Measurements from ENCODE around the gene NEU2.
"Not testable (repeated sequence)": the region's sequence is repeated elsewhere in the genome, so short reads cannot be mapped to it uniquely, and the experiment has no call there.

NEU2 gene

GRCh38 chr2:233010569-233011267 lies 21.8 kb upstream of the NEU2 start:
- no peak for DNase-seq (ENCODE audit: low read depth)

- no peak for DNase-seq (ENCODE audit: low read depth)
Measured at GRCh38 chr2:233011268-233011650, 21.2 kb upstream of the NEU2 start.

- no peak for DNase-seq (ENCODE audit: low read depth)
Measured at GRCh38 chr2:233011702-233012131, 20.8 kb upstream of the NEU2 start.

GRCh38 chr2:233012301-233012971 lies 20.0 kb upstream of the NEU2 start:
- no peak for DNase-seq (ENCODE audit: low read depth)

- DNase-seq (ENCODE audit: low read depth), result no peak
Measured at GRCh38 chr2:233013027-233013461, 19.4 kb upstream of the NEU2 start, which contains the start of gene NGEF. Gene NGEF (minus strand): TSS chr2:233013256. CDS start chr2:232974890, 38,366 bp downstream.

- no peak for DNase-seq (ENCODE audit: low read depth)
Measured at GRCh38 chr2:233013650-233014049, 18.8 kb upstream of the NEU2 start.

- no peak for DNase-seq (ENCODE audit: low read depth)
Measured at GRCh38 chr2:233015019-233015645, 17.3 kb upstream of the NEU2 start.

- DNase-seq (ENCODE audit: low read depth), result no peak
Measured at GRCh38 chr2:233017947-233018346, 14.5 kb upstream of the NEU2 start.

GRCh38 chr2:233019610-233020009 lies 12.9 kb upstream of the NEU2 start:
- DNase-seq (ENCODE audit: low read depth), result not testable (repeated sequence)

- DNase-seq (ENCODE audit: low read depth), result no peak
Measured at GRCh38 chr2:233020454-233020853, 12.0 kb upstream of the NEU2 start.

- no peak for DNase-seq (ENCODE audit: low read depth)
Measured at GRCh38 chr2:233021771-233022170, 10.7 kb upstream of the NEU2 start.

- no peak for DNase-seq (ENCODE audit: low read depth)
Measured at GRCh38 chr2:233022561-233022960, 9.9 kb upstream of the NEU2 start.

- DNase-seq (ENCODE audit: low read depth), result no peak
Measured at GRCh38 chr2:233023007-233023760, 9.3 kb upstream of the NEU2 start.

GRCh38 chr2:233023761-233024410 lies 8.6 kb upstream of the NEU2 start:
- no peak for DNase-seq (ENCODE audit: low read depth)

- no peak for DNase-seq (ENCODE audit: low read depth)
Measured at GRCh38 chr2:233025706-233026105, 6.8 kb upstream of the NEU2 start.

- no peak for DNase-seq (ENCODE audit: low read depth)
Measured at GRCh38 chr2:233026198-233026813, 6.2 kb upstream of the NEU2 start.

- no peak for DNase-seq (ENCODE audit: low read depth)
Measured at GRCh38 chr2:233029321-233029720, 3.2 kb upstream of the NEU2 start.

GRCh38 chr2:233031556-233032500 lies 644 bp upstream of the NEU2 start:
- no peak for DNase-seq (ENCODE audit: low read depth)

- DNase-seq (ENCODE audit: low read depth), result no peak
Measured at GRCh38 chr2:233033672-233034071, 1.2 kb downstream of the NEU2 start.
